Measurements from ENCODE around the gene SLC25A47. TPM values are rescaled to one million over a fixed set of nuclear protein-coding genes. Genes with fewer than 3 reads are reported as not detected.

SLC25A47 gene
- total and polyA plus RNA-seq, 2 of the 4 experiments (the other 2 are of a cell fraction) = not detected

- Histone ChIP-seq H3K9me1 (ENCODE audit: insufficient read depth, low read length) (peaks cover 3% of the 10 kb centered on the region; the same call in 1 of the 2 replicates), H2AK5ac (ENCODE audit: low read depth, low read length) (no peak overlapping the region), H2BK120ac (ENCODE audit: low read depth, low read length) (no peak overlapping the region), H3K79me1 (ENCODE audit: low read depth in 1 of 2, low read length in 2 of 2) (peaks cover 14 to 80% of the 10 kb centered on the region in 2 experiments), H3K18ac (ENCODE audit: low read depth, low read length) (no peak overlapping the region), H3K4me3 (ENCODE audit: insufficient read depth, low read depth, low read length) (no peak overlapping the region), H3K23ac (ENCODE audit: low read depth, low read length) (no peak overlapping the region), H2BK5ac (ENCODE audit: low read depth, low read length, poor library complexity, severe bottlenecking) (no peak overlapping the region), H2AK9ac (replicated peaks; ENCODE audit: low read depth, low read length, poor library complexity) (no peak overlapping the region), H2BK15ac (ENCODE audit: low read depth, low read length) (no peak overlapping the region), H4K91ac (ENCODE audit: insufficient read depth, low read depth, low read length) (no peak overlapping the region), H4K5ac (ENCODE audit: low read depth, low read length) (no peak overlapping the region), H3K9ac (ENCODE audit: low read depth, low read length) (no peak overlapping the region), H3K4ac (ENCODE audit: low read depth, low read length) (no peak overlapping the region), H4K20me1 (ENCODE audit: insufficient read depth, low read length) (peaks cover 38% of the 10 kb centered on the region), H3K27me3 (ENCODE audit: control insufficient read depth, insufficient read depth, low read length) (no peaks in the 10 kb centered on the region), H3K9me3 (ENCODE audit: control insufficient read depth, insufficient read depth, low read length) (no peaks in the 10 kb centered on the region), H3K4me1 (ENCODE audit: control insufficient read depth, insufficient read depth, low read length) (peaks cover 12% of the 10 kb centered on the region), H2AFZ (replicated peaks; ENCODE audit: low read length, poor library complexity) (no peak overlapping the region), H2BK20ac (ENCODE audit: low read depth, low read length) (no peak overlapping the region), H3K14ac (replicated peaks; ENCODE audit: low read depth, low read length) (no peak overlapping the region), H3K4me2 (ENCODE audit: low read depth, low read length) (no peak overlapping the region), H3K56ac (ENCODE audit: extremely low read depth, insufficient read depth, low read length) (no peak overlapping the region), H3K27ac (ENCODE audit: insufficient read depth, low read length) (no peak overlapping the region), H4K8ac (ENCODE audit: low read depth in 2 of 2, low read length in 2 of 2) (no peak overlapping the region), H3K36me3 (ENCODE audit: control insufficient read depth, insufficient read depth, low read length) (peaks cover 51% of the 10 kb centered on the region)
- in situ Hi-C loops (cut with MboI; ENCODE audit: low sequenced_read_pairs) = no loop called here
- no CpG with 5 or more reads among the region's 2 CpGs for WGBS, 2 experiments (ENCODE audit: extremely low coverage in 2 of 2, insufficient read length in 1 of 2)
- BruUV-seq (replicated peaks) = no TSS peak
- no peak for DNase-seq
- dilution Hi-C loops (cut with HindIII; ENCODE audit: low sequenced_read_pairs, unreplicated experiment) = no loop called here
- intact Hi-C loops (cut with micrococcal nuclease) = no loop called here
- POLR2A ChIA-PET (ENCODE audit: unreplicated experiment) = interaction anchor here (0.6 kb wide), 1 partner anchor 600 kb away, joined by 3 read pairs; no protein-coding TSS in a partner anchor
- CTCF ChIA-PET = no interaction called here
- TF ChIP-seq MXI1 (IDR thresholded peaks at IDR 0.05; ENCODE audit: borderline replicate concordance, low read depth, low read length) = no peak
- TF ChIP-seq MAZ (IDR thresholded peaks at IDR 0.05; ENCODE audit: borderline replicate concordance, low read depth, low read length) = no peak
- no peak for TF ChIP-seq USF2 (IDR thresholded peaks at IDR 0.05; ENCODE audit: low read depth, low read length)
- TF ChIP-seq POLR2A (IDR thresholded peaks at IDR 0.05; ENCODE audit: low read depth, low read length) = no peak
- no peak for TF ChIP-seq SMC3 (IDR thresholded peaks at IDR 0.05; ENCODE audit: low read depth, low read length)
- no peak for TF ChIP-seq ELK1 (IDR thresholded peaks at IDR 0.05; ENCODE audit: borderline replicate concordance, low read depth, low read length)
- no peak for TF ChIP-seq FOS (IDR thresholded peaks at IDR 0.05; ENCODE audit: low read depth, low read length)
- TF ChIP-seq RFX5 (IDR thresholded peaks at IDR 0.05; ENCODE audit: low read depth, low read length) = no peak
- no peak for TF ChIP-seq MAFK (IDR thresholded peaks at IDR 0.05; ENCODE audit: low read depth, low read length)
- no peak for TF ChIP-seq BHLHE40 (IDR thresholded peaks at IDR 0.05; ENCODE audit: low read depth, low read length)
- ATAC-seq (ENCODE audit: low read depth) = no peak
Measured at GRCh38 chr14:100294963-100295330, 28.2 kb upstream of the SLC25A47 start.
